ENCODE data around the gene FIS1.
A peak's percentile ranks its signal among the peaks of the same experiment; 100 is the strongest.
"Not testable (repeated sequence)": the region's sequence is repeated elsewhere in the genome, so short reads cannot be mapped to it uniquely, and the experiment has no call there.

Gene FIS1

DNA sequence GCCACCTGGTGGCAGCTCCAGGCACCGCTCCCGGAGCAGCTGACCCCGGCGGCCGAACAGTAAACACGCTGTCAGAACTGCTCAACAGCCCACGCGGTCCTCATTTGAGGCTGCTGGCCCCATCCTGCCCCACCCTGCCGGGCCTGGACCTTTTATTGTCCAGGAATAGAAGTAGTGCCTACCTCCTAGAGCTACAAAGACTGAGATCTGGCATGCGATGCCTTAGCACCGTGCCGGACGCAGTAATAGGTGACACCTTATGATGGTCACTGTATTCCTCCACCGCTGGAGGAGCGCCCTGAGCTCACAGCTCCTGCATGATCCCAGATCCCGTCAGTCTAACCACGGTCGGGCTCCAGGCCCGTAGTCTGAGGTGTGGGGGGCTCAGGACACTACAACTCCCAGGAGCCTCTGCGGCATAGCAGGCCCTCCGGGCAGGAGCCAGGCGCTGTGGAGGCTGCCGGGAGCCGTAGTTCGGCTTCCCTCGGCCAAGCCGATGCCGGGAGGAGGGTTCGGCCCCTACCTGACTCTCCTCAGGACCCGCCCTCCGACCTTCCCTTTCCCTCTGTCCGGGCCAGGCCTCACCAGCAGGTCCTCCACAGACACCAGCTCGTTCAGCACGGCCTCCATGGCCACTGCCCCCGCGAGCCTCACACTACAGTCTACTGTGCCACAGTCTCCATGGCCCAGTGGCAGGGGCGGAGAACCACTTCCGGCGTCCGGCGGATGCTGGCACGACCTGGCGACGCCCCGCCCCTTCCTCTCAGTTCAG, at the start of gene FIS1:
Gene FIS1, minus strand, starts transcription at position 707 of the 772 bp plus-strand sequence. Its CDS starts 77 bp downstream, at position 630.
- peak; percentile 91 for DNase-seq

DNA sequence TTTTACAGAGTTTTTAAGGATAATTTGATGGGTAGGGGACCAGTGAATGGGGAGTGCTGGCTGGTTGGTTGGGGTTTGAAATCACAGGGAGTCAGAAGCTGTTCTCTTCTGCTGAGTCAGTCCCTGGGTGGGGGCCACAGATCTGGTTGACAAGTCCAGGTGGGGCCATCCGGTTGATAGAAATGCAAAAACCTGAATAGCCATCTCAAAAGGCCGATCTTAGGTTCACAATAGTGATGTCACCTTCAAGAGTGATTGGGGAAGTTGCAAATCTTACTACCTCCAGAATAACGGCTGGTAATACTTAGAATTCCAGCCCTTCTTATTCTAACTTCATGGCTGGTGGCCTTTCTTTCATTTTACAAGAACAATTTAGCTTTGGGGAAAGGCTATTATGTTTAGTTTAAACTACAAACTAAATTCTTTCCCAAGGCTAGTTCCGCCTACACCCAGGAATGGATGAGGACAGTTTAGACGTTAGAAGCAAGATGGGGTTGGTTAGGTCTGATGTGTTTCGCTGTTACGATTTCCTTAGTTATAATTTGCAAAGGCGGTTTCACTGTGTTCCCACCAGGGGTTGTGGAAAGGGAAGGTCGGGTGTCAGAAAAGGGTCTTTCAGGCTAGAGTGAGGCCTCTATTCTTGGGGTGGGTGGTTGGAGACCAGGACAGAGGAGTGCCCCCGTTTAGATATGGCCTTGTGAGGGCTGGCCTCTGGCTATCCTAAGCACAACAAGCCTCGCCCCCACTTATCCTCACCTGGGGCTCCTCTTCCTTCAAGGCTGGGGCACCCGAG, 49.4 kb upstream of the FIS1 start:
- DNase-seq, result no peak

- DNase-seq, result not testable (repeated sequence)
Measured at GRCh38 chr7:101293069-101294021, 48.5 kb upstream of the FIS1 start.

DNA sequence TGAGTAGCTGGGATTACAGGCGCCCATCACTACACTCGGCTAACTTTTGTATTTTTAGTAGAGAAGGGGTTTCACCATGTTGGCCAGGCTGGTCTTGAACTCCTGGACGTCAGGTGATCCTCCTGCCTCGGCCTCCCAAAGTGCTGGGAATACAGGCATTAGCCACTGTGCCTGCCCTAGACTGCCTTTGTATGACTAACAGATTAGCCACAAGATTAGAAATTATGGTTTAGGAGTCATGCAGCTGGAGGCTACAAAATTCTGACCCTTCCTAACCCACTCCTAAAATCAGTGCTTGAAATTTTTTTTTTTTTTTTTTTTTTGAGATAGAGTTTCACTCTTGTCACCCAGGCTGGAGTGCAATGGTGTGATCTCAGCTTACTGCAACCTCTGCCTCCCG, 47.7 kb upstream of the FIS1 start:
- not testable (repeated sequence) for DNase-seq

DNA sequence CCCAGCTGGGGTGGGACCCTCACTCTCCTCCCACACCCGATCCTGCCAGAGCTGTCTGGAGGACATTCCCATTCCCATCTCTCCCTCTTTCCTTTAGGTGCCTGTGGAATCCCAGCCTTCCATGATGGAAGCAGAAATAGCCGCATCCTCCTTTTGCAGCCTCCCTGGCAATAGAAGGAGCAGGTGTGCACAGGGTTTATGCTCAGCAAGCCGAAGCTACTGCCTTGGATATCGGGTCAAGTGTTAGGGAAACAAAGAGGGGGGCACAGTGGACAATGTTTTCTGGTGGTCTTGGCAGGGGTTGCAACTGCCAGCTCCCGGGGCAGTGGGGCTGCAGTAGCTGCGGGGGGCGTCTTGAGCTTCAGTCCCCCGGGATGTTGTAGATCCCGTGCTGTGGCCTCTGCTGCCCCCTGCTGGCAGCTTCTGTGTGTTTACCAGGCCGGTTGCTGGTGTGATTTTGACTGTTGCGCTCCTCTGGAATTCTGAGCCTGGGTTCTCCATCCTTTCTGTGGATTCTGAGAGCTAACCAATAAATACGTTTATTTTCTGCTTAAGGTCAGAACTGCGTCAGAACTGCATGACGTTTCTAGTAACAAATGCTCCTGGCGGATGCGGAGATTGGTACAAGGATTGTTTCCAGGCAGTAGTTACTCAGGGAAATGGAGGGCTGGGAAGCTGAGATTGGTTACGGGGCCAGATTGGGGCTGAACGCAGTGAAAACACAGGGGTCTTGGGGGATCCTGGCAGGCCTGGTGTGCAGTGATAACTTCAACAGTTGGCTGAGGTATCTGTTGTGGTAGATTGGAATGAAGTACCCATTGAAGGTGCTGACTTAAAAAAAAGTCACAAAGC, 45.5 kb upstream of the FIS1 start:
- DNase-seq, result peak; percentile 44

DNA sequence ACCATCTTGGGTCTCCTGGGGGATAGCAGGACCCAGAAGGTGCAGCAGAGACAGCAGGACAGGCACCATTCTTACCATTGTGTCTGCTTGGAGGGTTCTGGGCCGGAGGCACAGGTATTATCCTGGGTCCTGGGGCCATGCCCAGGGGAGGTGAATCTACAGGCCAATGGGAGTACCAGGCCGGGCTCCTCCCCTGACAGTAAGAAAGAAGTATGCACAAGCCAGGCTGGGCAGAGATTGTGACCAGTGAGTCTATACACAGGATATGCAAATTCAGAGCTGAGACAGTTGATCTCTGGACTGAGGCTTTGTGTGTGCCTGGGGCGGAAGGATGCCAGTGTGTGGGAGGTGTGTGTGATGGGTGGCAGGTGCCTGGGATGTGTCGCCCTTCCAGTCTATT, 44.8 kb upstream of the FIS1 start:
- not testable (repeated sequence) for DNase-seq

DNA sequence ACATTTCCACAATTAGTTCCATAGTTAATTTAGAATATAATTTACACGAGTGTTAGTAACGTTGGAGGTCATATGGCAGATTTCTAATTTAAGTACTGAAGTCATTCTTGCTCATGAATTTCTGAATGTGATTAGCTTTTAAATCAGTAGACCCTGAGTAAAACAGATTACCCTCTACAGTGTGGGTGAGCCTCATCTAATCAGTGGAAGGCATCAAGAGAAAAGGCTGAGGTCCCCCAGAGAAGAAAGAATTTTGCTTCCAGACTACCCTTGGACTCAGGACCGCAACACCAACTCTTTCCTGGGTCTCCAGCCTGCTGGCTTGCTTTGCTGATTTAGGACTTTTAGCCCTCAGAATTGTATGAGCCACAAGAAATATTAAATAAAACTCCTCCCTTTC, 43.6 kb upstream of the FIS1 start:
- no peak for DNase-seq

DNA sequence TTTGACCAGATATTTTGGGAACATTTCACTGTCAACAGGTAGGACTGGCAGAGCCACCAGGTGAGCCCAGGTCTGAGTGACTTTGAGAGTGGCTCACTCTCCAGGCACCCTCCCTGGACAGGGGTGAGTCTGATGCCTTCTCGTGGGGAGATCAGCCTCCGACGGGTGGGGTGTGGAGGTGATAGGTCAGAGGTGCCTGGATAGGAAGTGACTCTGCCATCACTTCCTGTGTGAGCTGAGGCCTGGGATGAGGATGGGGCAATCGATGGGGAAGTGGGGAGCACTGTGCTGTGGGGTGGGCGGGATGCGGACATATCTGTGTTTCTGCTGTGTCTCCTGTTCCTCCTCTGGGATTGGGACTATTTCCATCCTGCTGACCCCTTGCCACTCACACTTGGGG, 42.2 kb upstream of the FIS1 start:
- DNase-seq, result no peak

DNA sequence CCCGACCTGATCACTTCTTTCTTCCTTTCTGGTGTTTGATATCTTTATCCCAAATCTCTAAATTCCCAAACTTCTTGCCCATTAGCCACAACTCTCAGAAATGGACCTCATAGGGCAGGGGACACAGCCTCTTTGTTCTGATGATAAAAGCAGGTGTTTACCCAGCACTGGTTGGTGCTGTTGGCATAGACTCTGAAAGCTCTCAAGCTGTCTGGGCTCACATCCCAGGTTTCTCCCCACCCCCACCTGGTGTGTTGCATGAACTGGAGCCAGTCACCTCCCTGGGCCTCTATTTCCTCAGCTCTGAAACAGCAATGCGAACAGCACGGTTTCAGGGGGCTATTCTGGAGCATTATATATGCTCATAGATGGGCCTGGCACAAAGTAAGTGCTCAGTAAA, 41.0 kb upstream of the FIS1 start:
- not testable (repeated sequence) for DNase-seq

GRCh38 chr7:101285171-101285570, 40.3 kb upstream of the FIS1 start:
- no peak for DNase-seq

GRCh38 chr7:101280912-101281311, 36.0 kb upstream of the FIS1 start:
- DNase-seq, result not testable (repeated sequence)

GRCh38 chr7:101278461-101279292, 33.8 kb upstream of the FIS1 start:
- DNase-seq, result no peak

DNA sequence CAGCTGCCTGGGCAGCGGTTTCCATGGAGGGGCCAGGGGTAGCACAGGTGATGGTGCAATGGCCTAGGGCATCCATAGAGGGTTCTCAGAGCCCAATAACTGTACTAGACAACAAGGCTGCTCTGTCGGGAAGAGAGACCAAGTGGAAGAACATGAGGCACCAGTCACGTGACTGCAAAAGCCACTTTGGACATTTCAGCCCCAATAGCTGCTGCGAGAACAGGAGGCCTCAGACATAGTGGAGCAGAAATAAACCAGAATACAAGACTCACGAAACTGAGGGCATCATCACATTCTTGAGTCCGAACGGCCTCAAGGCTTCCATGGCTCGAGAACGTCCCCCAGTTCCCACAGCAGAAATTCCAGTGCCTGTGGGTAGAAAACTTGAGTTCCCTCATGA, 32.3 kb upstream of the FIS1 start:
- no peak for DNase-seq

- DNase-seq, result no peak
Measured at GRCh38 chr7:101273206-101273605, 28.3 kb upstream of the FIS1 start.

- DNase-seq, result no peak
Measured at GRCh38 chr7:101271021-101271420, 26.1 kb upstream of the FIS1 start.

- DNase-seq, result no peak
Measured at GRCh38 chr7:101269664-101270063, 24.8 kb upstream of the FIS1 start.

GRCh38 chr7:101265622-101266516, 21.0 kb upstream of the FIS1 start:
- no peak for DNase-seq

DNA sequence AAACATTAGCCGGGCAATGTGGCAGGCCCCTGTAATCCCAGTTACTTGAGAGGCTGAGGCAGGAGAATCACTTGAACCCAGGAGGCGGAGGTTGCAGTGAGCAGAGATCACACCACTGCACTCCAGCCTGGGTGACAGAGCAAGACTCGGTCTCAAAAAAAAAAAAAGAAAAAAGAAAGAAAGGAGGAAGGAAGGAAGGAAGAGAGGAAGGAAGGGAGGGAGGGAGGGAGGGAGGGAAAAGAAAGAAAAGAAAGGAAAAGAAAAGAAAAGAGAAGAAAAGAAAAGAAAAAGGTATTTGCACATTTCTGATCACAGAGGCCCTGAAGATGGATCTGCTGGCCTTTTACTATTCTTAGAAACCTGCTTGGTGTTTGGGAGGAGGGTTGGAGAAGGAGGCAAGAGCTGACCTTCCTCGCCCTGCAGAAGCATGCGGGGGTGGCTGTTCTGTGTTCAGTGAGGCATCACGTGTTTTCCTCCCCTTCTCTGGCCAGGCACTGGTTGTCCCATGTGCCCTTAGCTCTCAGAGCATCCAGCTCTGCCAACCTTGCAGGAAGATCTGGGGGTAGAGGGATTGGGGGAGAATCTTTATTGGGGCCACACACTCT, 19.3 kb upstream of the FIS1 start:
- not testable (repeated sequence) for DNase-seq

DNA sequence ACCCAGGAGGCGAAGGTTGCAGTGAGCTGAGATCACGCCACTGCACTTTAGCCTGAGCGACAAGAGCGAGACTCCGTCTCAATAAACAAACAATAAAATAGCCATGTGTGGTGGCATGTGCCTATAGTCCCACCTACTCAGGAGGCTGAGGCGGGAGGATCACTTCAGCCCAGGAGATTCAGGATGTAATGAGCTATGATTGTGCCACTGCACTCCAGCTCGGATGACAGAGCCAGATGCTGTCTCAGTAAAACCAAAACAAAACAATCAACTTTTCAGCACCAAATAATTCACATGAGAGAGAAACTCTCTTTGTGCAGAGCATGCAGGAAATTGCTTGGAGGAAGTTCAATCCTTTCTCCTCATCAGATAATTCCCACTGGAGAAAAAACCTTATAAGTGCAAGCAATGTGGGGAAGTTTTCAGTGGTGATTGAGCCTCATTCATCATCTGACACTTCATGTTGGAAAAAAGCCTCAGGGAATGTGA, 13.4 kb upstream of the FIS1 start:
- DNase-seq, result no peak

Data from activated effector memory CD4-positive, alpha-beta T cell treated with Interleukin-2 at 50 U/mL for 16 hours (primary cell).